HCT116 (cell line): ENCODE measurements around the gene CDH4. TPM values are rescaled to one million over a fixed set of nuclear protein-coding genes. Genes with fewer than 3 reads are reported as not detected.

Experiments used
- ATAC-seq: fragments of 200-7000 bp; cut with Tn5 transposase; 2 replicates; pipeline ENCODE4 v1.9.1; 2020; ENCODE audit warnings: mild to moderate bottlenecking, moderate library complexity
- BruUV-seq: library from RNA; stranded (reverse); fragments of 400-500 nt; replicated peaks from 2 replicates; lab custom pipeline; 2021; lab: Mats Ljungman, UMichigan
- CTCF ChIA-PET: fragments of 300-600 bp; sonication (Branson Sonifier 250); formaldehyde crosslinking; loops from one replicate; lab custom pipeline; 2021; ENCODE audit warnings: antibody characterized with exemption; lab: Charles Lee
- POLR2A ChIA-PET: fragments of 300-600, 350-600 bp; sonication (Branson Sonifier 250); formaldehyde crosslinking; loops from one replicate; lab custom pipeline; 2021; ENCODE audit warnings: antibody characterized with exemption; lab: Charles Lee
- RAD21 ChIA-PET, 2 experiments: fragments of 300-600 bp; sonication (Branson Sonifier 250); formaldehyde crosslinking; loops; one replicate each; lab custom pipeline; 2023; ENCODE audit warnings: low total read pairs in 2 of 2; ENCODE audit not compliant: uncharacterized antibody in 2 of 2, unreplicated experiment in 2 of 2, low non-redundant PET in 1 of 2; lab: Charles Lee
- DNase-seq: peaks from one replicate; pipeline ENCODE4 v3.0.0-alpha.2; 2010; ENCODE audit warnings: low read depth, low spot score
- H2AFZ ChIP-seq: fragments of 200-600 bp; shearing (Covaris generic), sonication (generic); 2 replicates; pipeline ENCODE4 v1.6.1; 2017; ENCODE audit warnings: low read depth, mixed run types, mixed read lengths, antibody characterized with exemption, low read length; ENCODE audit not compliant: poor library complexity, severe bottlenecking
- H3K27ac ChIP-seq: 2 replicates; pipeline ENCODE4 v1.5.1; 2012; ENCODE audit warnings: low read depth, low read length
- H3K27me3 ChIP-seq: fragments of 200-600 bp; sonication (generic); 2 replicates; pipeline ENCODE4 v1.6.1; 2016; ENCODE audit warnings: mixed run types, low read length, mixed read lengths; ENCODE audit not compliant: insufficient read depth
- H3K36me3 ChIP-seq, 2 experiments: fragments of 200-500 bp in 1 of 2; fragments of 200-600 bp in 1 of 2; sonication (Bioruptor generic) in 1 of 2; sonication (generic) in 1 of 2; 2 replicates each; pipeline versions ENCODE4 v1.5.1 to v1.6.1; 2014 to 2016; ENCODE audit warnings: low read length in 2 of 2, inconsistent platforms in 1 of 2, mixed read lengths in 1 of 2, mixed run types in 1 of 2; ENCODE audit not compliant: insufficient read depth in 2 of 2, control insufficient read depth in 1 of 2
- H3K4me1 ChIP-seq, 2 experiments: fragments of 200-600 bp in 1 of 2; sonication (generic) in 1 of 2; 2 replicates each; pipeline versions ENCODE4 v1.5.1 to v1.6.1; 2012 to 2017; ENCODE audit warnings: low read length in 2 of 2, inconsistent platforms in 1 of 2, mild to moderate bottlenecking in 1 of 2, mixed read lengths in 1 of 2, mixed run types in 1 of 2, moderate library complexity in 1 of 2; ENCODE audit not compliant: insufficient read depth in 2 of 2, control insufficient read depth in 1 of 2
- H3K4me2 ChIP-seq: fragments of 200-600 bp; sonication (generic); 2 replicates; pipeline ENCODE4 v1.6.1; 2017; ENCODE audit warnings: mixed run types, low read length, mixed read lengths
- H3K4me3 ChIP-seq, 2 experiments: fragments of 200-600 bp in 1 of 2; sonication (generic) in 1 of 2; replicated peaks in 1 of 2; 2 replicates each; pipeline ENCODE4 v1.5.1; 2011 to 2016; ENCODE audit warnings: low read length in 2 of 2, control low read depth in 1 of 2, low read depth in 1 of 2, mild to moderate bottlenecking in 1 of 2, mixed read lengths in 1 of 2, mixed run types in 1 of 2
- H3K79me2 ChIP-seq: fragments of 200-600 bp; sonication (generic); 2 replicates; pipeline ENCODE4 v1.6.1; 2017; ENCODE audit warnings: mild to moderate bottlenecking, mixed run types, low read length, moderate library complexity, mixed read lengths; ENCODE audit not compliant: insufficient read depth
- H3K9ac ChIP-seq: fragments of 200-600 bp; sonication (generic); 2 replicates; pipeline ENCODE4 v1.6.1; 2016; ENCODE audit warnings: low read length, mixed read lengths
- H3K9me2 ChIP-seq: fragments of 200-600 bp; sonication (generic), shearing (Covaris generic); 2 replicates; pipeline ENCODE4 v1.6.1; 2017; ENCODE audit warnings: mixed run types, mild to moderate bottlenecking, moderate library complexity; ENCODE audit not compliant: insufficient read depth
- H3K9me3 ChIP-seq, 2 experiments: fragments of 200-500 bp in 1 of 2; fragments of 200-600 bp in 1 of 2; sonication (Bioruptor generic) in 1 of 2; sonication (generic) in 1 of 2; 2 replicates each; pipeline ENCODE4 v1.6.1; 2014 to 2017; ENCODE audit warnings: low read length in 2 of 2, mixed read lengths in 2 of 2, inconsistent platforms in 1 of 2, low read depth in 1 of 2, mild to moderate bottlenecking in 1 of 2, mixed run types in 1 of 2, moderate library complexity in 1 of 2; ENCODE audit not compliant: control insufficient read depth in 1 of 2, insufficient read depth in 1 of 2
- H4K20me1 ChIP-seq: fragments of 200-600 bp; sonication (generic), shearing (Covaris generic); 2 replicates; pipeline ENCODE4 v1.6.1; 2017; ENCODE audit warnings: mixed run types, mild to moderate bottlenecking, moderate library complexity; ENCODE audit not compliant: insufficient read depth
- CBX3 ChIP-seq: IDR thresholded peaks from 2 replicates; pipeline ENCODE4 v1.6.1; 2012; ENCODE audit warnings: low read depth
- EGR1 ChIP-seq: IDR thresholded peaks from 2 replicates; pipeline ENCODE4 v1.6.1; 2012; ENCODE audit warnings: low read depth
- ELF1 ChIP-seq: IDR thresholded peaks from 2 replicates; pipeline ENCODE4 v1.6.1; 2012; ENCODE audit warnings: low read depth, borderline replicate concordance
- EZH2 ChIP-seq: fragments of 200-600 bp; sonication (generic); IDR thresholded peaks from 2 replicates; pipeline ENCODE4 v1.6.1; 2017; ENCODE audit warnings: antibody characterized with exemption, mixed run types
- EZH2phosphoT487 ChIP-seq: fragments of 200-600 bp; IDR thresholded peaks from 2 replicates; pipeline ENCODE4 v1.6.1; 2018; ENCODE audit warnings: antibody characterized with exemption, borderline replicate concordance
- FOSL1 ChIP-seq: IDR thresholded peaks from 2 replicates; pipeline ENCODE4 v1.6.1; 2012; ENCODE audit warnings: low read depth
- RAD21 ChIP-seq: IDR thresholded peaks from 2 replicates; pipeline ENCODE4 v1.6.1; 2012; ENCODE audit warnings: low read depth, mild to moderate bottlenecking
- SP1 ChIP-seq: IDR thresholded peaks from 2 replicates; pipeline ENCODE4 v1.6.1; 2012; ENCODE audit warnings: low read depth
- YY1 ChIP-seq: IDR thresholded peaks from 2 replicates; pipeline ENCODE4 v1.6.1; 2011; ENCODE audit warnings: low read length, low read depth, moderate library complexity, mild to moderate bottlenecking; ENCODE audit not compliant: insufficient replicate concordance; ENCODE audit errors: extremely low read depth
- ZFX ChIP-seq: fragments of 450-650 bp; IDR thresholded peaks from 2 replicates; pipeline ENCODE4 v1.6.1; 2017
- ZNF274 ChIP-seq: fragments of 200-500 bp; sonication (Bioruptor generic); IDR thresholded peaks from 2 replicates; pipeline ENCODE4 v1.6.1; 2014; ENCODE audit warnings: mild to moderate bottlenecking, low read depth, low read length, inconsistent platforms
- intact Hi-C: fragments of 100-400 bp; cut with micrococcal nuclease; formaldehyde crosslinking; loops from 2 replicates; pipeline ENCODE4 v1.10.0; 2022
- total RNA-seq: library from RNA; stranded (reverse); gene quantifications from one replicate; pipeline ENCODE4 v1.2.1, GENCODE V29; 2021; ENCODE audit not compliant: unreplicated experiment
- TF ChIP-seq, protein P1 (sequence below): IDR thresholded peaks from 2 replicates; pipeline ENCODE4 v1.6.1; 2012; ENCODE audit warnings: low read depth

CDH4 gene
- total RNA-seq, 1 experiment from 2014 or later = not detected

DNA sequence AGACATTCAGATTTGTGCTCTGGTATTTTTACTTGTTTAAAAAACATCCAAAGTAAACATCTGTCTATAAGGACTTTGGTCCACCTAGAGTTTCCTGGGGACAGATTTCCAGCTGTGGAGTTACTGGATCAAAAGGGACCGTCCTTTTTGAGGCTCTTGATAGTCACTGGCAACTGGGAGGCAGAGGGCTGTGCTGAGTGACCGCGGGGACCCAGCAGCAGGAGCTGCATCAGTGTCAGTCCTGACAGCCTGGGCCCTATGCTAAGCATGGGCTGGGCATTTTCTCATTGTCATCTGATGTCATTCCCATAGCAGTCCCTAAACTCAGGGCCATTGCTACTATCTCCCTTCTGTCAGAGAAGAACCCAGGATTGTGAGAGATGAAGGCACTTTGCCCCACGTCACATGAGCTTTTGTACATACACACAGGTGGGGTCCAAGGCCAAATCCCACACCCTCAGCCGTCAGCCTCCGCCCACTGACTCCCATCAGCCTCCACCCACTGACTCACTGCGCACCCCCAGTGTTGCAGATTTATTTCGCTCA lies 519.8 kb downstream of the CDH4 start:
- H3K36me3 ChIP-seq = no peaks in the 10 kb centered on the region
- no peaks in the 10 kb centered on the region for H3K9me2 ChIP-seq
- H3K27me3 ChIP-seq = peaks cover 11% of the 10 kb centered on the region; the same call in 1 of the 2 replicates
- ChIA-PET POLR2A (no interaction called here), CTCF (no interaction called here)
- no peaks in the 10 kb centered on the region for H3K79me2 ChIP-seq
- no peak for TF ChIP-seq FOSL1
- TF ChIP-seq, protein P1, sequence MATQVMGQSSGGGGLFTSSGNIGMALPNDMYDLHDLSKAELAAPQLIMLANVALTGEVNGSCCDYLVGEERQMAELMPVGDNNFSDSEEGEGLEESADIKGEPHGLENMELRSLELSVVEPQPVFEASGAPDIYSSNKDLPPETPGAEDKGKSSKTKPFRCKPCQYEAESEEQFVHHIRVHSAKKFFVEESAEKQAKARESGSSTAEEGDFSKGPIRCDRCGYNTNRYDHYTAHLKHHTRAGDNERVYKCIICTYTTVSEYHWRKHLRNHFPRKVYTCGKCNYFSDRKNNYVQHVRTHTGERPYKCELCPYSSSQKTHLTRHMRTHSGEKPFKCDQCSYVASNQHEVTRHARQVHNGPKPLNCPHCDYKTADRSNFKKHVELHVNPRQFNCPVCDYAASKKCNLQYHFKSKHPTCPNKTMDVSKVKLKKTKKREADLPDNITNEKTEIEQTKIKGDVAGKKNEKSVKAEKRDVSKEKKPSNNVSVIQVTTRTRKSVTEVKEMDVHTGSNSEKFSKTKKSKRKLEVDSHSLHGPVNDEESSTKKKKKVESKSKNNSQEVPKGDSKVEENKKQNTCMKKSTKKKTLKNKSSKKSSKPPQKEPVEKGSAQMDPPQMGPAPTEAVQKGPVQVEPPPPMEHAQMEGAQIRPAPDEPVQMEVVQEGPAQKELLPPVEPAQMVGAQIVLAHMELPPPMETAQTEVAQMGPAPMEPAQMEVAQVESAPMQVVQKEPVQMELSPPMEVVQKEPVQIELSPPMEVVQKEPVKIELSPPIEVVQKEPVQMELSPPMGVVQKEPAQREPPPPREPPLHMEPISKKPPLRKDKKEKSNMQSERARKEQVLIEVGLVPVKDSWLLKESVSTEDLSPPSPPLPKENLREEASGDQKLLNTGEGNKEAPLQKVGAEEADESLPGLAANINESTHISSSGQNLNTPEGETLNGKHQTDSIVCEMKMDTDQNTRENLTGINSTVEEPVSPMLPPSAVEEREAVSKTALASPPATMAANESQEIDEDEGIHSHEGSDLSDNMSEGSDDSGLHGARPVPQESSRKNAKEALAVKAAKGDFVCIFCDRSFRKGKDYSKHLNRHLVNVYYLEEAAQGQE = no peak
- TF ChIP-seq EZH2 = no peak
- no peak for TF ChIP-seq ELF1
- no peak for TF ChIP-seq EZH2phosphoT487
- TF ChIP-seq ZNF274 = no peak
- no peak for TF ChIP-seq CBX3
- TF ChIP-seq RAD21 = no peak
- TF ChIP-seq YY1 = no peak
- TF ChIP-seq ZFX = no peak
- no peak for TF ChIP-seq EGR1
- TF ChIP-seq SP1 = no peak
- TF ChIP-seq, all 23 proteins: peak for 0
- no TSS peak for BruUV-seq
- RAD21 ChIA-PET = no interaction called here
- ATAC-seq = no peak
- Histone ChIP-seq H3K4me1 (no peaks in the 10 kb centered on the region), H3K27ac (no peak overlapping the region), H3K4me3 (no peak overlapping the region), H3K9me3 (no peaks in the 10 kb centered on the region), H2AFZ (no peak overlapping the region), H4K20me1 (no peaks in the 10 kb centered on the region), H3K9ac (no peak overlapping the region), H3K4me2 (no peak overlapping the region)
- intact Hi-C loops = no loop called here
- DNase-seq = no peak
